ENCODE data around the gene INKA2.

- TF ChIP-seq CTCF (IDR thresholded peaks at IDR 0.05) (no peak), POLR2A (IDR thresholded peaks at IDR 0.05) (no peak), EP300 (IDR thresholded peaks at IDR 0.05) (no peak)
These were observed 35.0 kb downstream of the INKA2 start for GRCh38 chr1:111704240-111704639.
